ENCODE results near the gene ANKS1B. TPM values are rescaled to one million over a fixed set of nuclear protein-coding genes. Genes with fewer than 3 reads are reported as not detected.

ANKS1B gene
- total RNA-seq, 1 experiment from 2014 or later: 0.61 TPM

- Mint-ChIP-seq H3K27me3 (ENCODE audit: insufficient read depth, unreplicated experiment) (peaks cover 5% of the 10 kb centered on the region), H3K4me1 (ENCODE audit: low read depth, unreplicated experiment) (no peaks in the 10 kb centered on the region), H3K36me3 (ENCODE audit: insufficient read depth, unreplicated experiment) (no peaks in the 10 kb centered on the region), H3K4me3 (ENCODE audit: unreplicated experiment) (no peak overlapping the region), H3K27ac (ENCODE audit: unreplicated experiment) (no peak overlapping the region), H3K9me3 (ENCODE audit: unreplicated experiment) (no peaks in the 10 kb centered on the region)
- CTCF ChIA-PET: no interaction called here
- Histone ChIP-seq H3K9me3 (no peaks in the 10 kb centered on the region), H3K27me3 (replicated peaks; ENCODE audit: control insufficient read depth, insufficient read depth, low read length) (no peaks in the 10 kb centered on the region), H3K4me1 (no peaks in the 10 kb centered on the region), H3K4me3 (ENCODE audit: low read depth, low read length) (no peak overlapping the region), H3K36me3 (ENCODE audit: control insufficient read depth, insufficient read depth, low read length) (no peaks in the 10 kb centered on the region)
- DNase-seq: no peak
- no peak for TF ChIP-seq CTCF (IDR thresholded peaks at IDR 0.05; ENCODE audit: insufficient read depth in 1 of 2, low read depth in 1 of 2, low read length in 1 of 2, severe bottlenecking in 1 of 2, unreplicated experiment in 1 of 2)
- intact Hi-C loops (cut with micrococcal nuclease; ENCODE audit: unreplicated experiment): no loop called here
- no TSS peak for BruUV-seq (replicated peaks)
- POLR2A ChIA-PET: no interaction called here
Observed at GRCh38 chr12:99704036-99704435, 280.7 kb downstream of the ANKS1B start.

GRCh38 chr12:99700032-99700431 is 284.7 kb downstream of the ANKS1B start:
- no peaks in the 10 kb centered on the region for H3K27me3 ChIP-seq (replicated peaks; ENCODE audit: control insufficient read depth, insufficient read depth, low read length)
- Mint-ChIP-seq H3K9me3 (ENCODE audit: unreplicated experiment) (no peaks in the 10 kb centered on the region), H3K36me3 (ENCODE audit: insufficient read depth, unreplicated experiment) (no peaks in the 10 kb centered on the region), H3K4me1 (ENCODE audit: low read depth, unreplicated experiment) (no peaks in the 10 kb centered on the region), H3K4me3 (ENCODE audit: unreplicated experiment) (no peak overlapping the region), H3K27me3 (ENCODE audit: insufficient read depth, unreplicated experiment) (peaks cover 5% of the 10 kb centered on the region), H3K27ac (ENCODE audit: unreplicated experiment) (no peak overlapping the region)
- no peaks in the 10 kb centered on the region for H3K36me3 ChIP-seq (ENCODE audit: control insufficient read depth, insufficient read depth, low read length)
- ChIA-PET POLR2A (no interaction called here), CTCF (no interaction called here)
- BruUV-seq (replicated peaks): no TSS peak
- H3K4me3 ChIP-seq (ENCODE audit: low read depth, low read length): no peak overlapping the region
- no peaks in the 10 kb centered on the region for H3K9me3 ChIP-seq
- no peak for DNase-seq
- no peak for TF ChIP-seq CTCF (IDR thresholded peaks at IDR 0.05; ENCODE audit: insufficient read depth in 1 of 2, low read depth in 1 of 2, low read length in 1 of 2, severe bottlenecking in 1 of 2, unreplicated experiment in 1 of 2)
- H3K4me1 ChIP-seq: no peaks in the 10 kb centered on the region
- intact Hi-C loops (cut with micrococcal nuclease; ENCODE audit: unreplicated experiment): no loop called here

- no peaks in the 10 kb centered on the region for H3K9me3 ChIP-seq
- Mint-ChIP-seq H3K36me3 (ENCODE audit: insufficient read depth, unreplicated experiment) (no peaks in the 10 kb centered on the region), H3K27me3 (ENCODE audit: insufficient read depth, unreplicated experiment) (peaks cover 13% of the 10 kb centered on the region), H3K4me3 (ENCODE audit: unreplicated experiment) (no peak overlapping the region), H3K4me1 (ENCODE audit: low read depth, unreplicated experiment) (no peaks in the 10 kb centered on the region), H3K27ac (ENCODE audit: unreplicated experiment) (no peak overlapping the region), H3K9me3 (ENCODE audit: unreplicated experiment) (no peaks in the 10 kb centered on the region)
- no peaks in the 10 kb centered on the region for H3K36me3 ChIP-seq (ENCODE audit: control insufficient read depth, insufficient read depth, low read length)
- TF ChIP-seq CTCF (IDR thresholded peaks at IDR 0.05; ENCODE audit: insufficient read depth in 1 of 2, low read depth in 1 of 2, low read length in 1 of 2, severe bottlenecking in 1 of 2, unreplicated experiment in 1 of 2): no peak
- H3K4me1 ChIP-seq: no peaks in the 10 kb centered on the region
- intact Hi-C loops (cut with micrococcal nuclease; ENCODE audit: unreplicated experiment): no loop called here
- no peak overlapping the region for H3K4me3 ChIP-seq (ENCODE audit: low read depth, low read length)
- H3K27me3 ChIP-seq (replicated peaks; ENCODE audit: control insufficient read depth, insufficient read depth, low read length): no peaks in the 10 kb centered on the region
- CTCF ChIA-PET: no interaction called here
- no TSS peak for BruUV-seq (replicated peaks)
- DNase-seq: no peak
- POLR2A ChIA-PET: no interaction called here
Observed at GRCh38 chr12:99695050-99695449, 289.7 kb downstream of the ANKS1B start.

Measured in Caco-2 (cell line).